ENCODE measurements around the gene MIPOL1.
"Not testable (repeated sequence)": the region's sequence is repeated elsewhere in the genome, so short reads cannot be mapped to it uniquely, and the experiment has no call there.

MIPOL1 gene

DNA sequence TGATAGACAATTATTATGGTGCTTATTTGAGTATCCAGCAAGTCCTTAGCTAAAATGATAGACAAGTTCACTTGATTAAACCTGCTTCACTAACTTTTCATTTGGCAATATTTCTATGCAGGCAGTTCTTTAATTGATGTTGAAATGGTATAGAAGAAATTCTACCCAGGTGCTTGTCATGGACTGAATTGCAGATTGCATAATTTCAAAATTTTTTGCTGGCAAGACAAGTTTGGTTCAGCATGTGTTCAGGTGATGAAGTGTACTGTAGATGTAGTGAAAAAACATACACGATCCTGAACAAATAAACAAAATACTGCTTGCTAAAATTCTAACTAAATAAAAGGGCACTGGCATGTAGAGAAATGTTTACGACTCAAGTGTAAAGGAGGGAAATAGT, 208.4 kb downstream of the MIPOL1 start:
- no peak for DNase-seq

DNA sequence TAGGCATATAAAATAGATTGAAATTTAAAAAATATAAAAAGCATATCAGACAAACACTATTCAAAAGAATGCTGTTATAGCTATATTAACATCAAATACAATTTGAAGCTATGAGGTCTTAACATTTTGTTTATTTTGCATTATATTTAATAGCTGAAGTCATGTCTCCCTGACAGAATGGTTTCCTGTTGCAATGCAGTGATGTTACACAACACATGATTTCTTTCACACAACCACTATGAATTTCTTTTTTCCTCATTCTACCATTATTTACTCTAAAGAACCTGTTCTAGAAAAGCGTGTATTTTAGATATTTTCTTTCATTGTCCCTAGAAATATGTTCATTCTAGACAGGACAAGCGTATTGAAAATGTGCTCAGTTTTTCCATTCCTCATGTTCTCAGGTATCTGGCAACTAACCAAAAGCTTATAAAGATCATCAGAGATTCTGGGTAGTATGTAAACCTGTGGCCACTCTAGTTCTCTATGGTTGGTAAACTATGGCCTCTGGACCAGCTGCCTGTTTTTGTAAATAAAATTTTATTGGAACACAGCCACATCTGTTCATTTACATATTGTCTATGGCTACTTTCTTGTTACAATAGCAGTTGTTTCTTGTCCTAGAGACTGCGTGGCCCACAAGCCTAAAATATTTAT, 213.5 kb downstream of the MIPOL1 start:
- no peak for DNase-seq

DNA sequence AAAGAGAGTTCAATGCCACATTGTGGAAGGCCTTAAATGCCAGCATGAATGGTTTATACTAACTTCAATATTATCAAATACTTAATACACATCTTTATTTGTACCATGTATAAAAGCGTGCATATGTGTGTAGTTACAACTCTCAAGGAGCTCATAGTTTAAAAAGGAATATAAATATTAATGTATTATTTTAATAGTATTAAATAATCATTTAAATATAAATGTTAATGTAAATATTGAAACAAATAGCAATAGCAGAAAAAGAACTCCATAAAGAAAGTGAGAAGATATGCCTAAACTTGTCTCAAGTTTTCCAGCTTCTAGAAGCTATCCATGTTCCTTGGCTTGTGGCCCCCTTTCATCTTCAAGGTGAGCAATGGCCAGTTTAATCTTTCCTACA, 215.3 kb downstream of the MIPOL1 start:
- DNase-seq, result no peak

DNA sequence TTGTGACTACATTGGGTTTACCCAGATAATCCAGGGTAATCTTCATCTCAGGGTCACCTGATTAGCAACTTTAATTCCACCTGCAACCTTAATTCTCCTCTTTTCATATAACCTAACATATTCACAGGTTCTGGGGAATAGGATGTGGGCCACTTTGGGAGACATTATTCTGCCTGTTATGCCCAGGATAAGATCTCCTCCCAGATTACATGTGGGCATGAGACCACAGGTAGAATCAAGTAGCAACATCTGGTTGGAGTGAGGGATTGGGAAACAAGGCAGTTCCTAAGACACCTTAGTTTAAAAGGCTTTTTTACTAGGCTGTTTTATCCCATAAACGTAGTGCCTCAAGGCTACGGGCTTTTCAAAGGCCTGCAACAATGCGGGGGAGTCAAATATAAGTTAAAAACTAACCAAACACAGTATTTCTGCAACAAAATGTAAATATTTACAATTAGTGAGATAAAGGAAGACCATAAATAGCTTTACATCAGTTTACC, 215.8 kb downstream of the MIPOL1 start:
- DNase-seq, result no peak

DNA sequence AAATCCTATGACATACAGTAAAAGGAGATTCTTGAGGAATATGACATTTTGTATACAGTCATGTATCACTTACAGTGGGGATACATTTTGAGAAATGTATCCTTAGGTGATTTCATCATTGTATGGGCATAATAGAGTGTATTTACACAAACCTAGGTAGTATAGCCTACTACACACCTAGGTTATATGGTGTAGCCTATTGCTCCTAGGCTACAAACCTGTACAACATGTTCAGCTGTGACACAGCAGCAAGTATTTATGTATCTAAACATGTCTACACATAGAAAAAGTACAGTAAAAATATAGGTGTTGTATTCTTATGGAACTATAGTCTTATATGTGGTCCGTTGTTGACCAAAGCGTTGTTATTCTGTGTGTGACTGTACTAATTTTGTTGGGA, 218.5 kb downstream of the MIPOL1 start:
- DNase-seq, result no peak

DNA sequence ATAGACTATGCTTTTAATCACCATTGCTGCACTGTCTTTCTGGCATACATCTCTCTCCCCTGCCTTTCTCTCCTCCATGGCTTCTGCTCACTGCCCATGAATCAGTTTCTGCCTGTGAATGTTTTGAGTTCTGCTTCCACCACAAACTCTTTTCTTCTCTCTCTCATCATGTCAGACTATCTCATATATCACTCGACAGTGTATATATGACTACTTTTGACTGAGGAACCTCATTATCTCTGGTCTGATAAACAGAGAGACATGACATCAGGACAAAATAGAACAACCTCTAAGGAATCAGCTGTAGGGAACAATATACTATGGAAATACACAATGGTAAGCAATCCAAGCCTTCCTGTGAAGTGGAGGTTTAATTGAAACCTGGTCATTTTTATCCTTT, 219.4 kb downstream of the MIPOL1 start:
- DNase-seq, result no peak

DNA sequence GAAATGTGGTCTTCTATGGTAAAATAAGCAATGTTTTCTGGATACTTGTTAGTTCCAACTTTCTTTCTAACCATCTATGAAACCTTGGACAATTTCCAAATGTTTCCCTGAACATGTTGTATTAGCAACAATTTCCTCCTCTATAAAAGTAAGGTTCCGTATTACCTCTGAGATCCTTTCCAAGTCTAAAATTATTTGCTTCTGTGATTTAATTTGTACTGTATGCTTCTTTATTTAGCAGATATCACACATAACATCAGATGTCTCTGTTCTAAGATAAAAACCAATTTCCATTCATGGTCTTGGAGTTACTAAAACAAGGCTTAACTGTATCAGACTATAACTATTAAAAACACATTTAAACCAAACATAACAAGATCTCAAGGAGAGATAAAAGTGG, 220.1 kb downstream of the MIPOL1 start:
- no peak for DNase-seq

DNA sequence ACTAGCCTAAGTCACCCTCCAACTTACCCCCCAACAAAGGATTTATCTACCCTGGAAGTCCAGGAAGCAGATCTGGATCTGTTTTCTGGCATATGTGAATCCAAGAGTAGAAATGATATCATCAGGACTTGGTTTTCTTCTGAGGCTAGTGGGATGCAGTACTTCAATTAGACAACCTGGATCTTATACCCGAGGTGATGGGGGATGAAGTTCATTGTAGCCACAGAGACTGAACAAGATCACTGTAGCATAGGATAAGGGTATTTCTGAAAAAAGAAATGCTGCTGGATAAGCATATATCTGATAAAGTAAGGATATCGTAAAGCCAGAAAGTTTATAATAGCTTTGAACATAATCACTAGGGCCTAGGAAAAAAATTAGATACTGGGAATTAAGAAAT, 222.9 kb downstream of the MIPOL1 start:
- DNase-seq, result no peak

DNA sequence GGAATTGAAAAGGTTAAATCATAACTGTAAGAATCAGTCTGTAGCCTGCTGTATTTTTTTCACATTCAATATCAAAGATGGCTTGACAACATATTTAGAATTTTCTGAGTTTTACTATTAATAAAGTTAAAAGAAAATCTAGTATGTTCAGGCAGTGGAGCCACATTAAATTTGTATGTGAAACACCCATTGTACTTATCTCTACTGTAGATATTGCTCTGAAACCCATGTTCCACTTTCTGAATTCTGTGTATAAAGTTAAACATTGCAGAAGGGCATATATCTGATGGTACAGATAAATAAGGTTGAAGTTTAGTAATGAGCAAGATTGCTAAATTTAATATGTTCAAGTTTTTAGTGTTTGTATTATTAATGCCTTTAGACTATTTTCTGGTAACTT, 224.6 kb downstream of the MIPOL1 start:
- DNase-seq, result no peak

DNA sequence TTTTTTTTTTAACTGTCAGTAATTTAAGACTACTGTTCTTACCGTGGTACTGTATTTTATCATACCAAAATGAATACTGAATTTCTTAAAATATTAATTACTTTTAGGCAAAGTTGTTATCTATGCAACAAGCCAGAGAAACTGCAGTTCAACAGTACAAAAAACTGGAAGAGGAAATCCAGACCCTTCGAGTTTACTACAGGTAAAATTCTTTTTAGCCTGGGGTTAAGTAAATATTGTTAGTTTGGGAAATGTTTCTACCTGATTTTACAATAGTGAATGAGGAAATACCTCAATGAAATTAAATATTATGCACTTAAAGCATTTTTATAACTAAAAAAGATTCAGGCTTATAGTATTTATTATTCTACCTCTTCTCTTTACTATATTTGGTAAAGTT, 225.0 kb downstream of the MIPOL1 start:
- no peak for DNase-seq

DNA sequence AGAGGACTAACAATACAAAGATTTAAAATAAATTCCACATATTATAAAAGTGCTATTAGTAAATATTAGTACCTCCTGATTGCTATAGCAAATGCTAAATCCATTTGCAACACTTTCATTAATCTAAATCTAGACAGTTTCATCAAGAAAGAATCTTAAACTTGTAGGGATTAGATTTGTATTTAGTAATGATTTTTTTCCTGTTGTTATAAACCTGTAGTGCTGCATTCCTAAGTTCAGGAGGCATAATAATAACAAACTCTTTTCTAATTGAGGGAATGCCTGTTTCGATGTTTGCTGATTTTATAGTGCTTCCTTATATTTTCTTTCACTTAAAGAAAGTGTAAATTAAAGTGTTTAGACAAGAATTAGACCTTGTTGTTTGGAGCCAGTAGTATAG, 231.2 kb downstream of the MIPOL1 start:
- no peak for DNase-seq

DNA sequence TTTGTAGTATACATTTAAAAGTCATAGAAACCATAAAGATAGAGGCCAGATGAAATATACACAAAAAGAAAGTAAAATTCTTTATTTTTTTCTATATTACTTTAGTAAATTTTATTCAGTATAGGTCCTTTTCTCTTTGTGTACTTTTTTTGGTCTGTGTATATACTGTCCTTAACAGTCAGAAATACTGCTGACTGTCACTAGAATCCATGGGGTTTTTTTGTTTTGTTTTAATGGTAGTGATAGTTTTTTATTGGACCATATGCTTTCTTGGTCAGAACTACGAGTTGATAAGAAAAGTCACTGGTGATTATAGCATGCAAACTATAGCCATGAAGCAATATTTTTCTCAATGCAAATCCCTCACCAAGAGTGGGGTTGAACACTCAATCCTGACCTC, 231.9 kb downstream of the MIPOL1 start:
- no peak for DNase-seq

DNA sequence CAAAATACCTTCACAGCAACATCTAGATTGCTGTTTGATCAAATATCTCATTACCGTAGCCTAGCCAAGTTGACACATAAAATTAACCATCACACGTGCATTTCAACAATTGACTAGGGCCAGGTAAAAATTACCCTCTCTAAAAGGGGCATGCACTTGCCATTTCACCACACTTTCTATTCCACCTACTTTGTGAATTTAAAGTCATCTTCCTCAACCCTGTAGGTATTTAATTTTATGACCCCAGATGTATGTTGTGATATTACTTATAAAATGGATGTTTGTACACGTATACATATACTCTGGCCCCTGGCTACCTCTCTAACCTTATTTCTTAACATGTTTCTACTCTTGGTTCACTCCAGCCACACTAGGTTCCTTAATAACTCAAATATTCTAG, 237.1 kb downstream of the MIPOL1 start:
- no peak for DNase-seq

DNA sequence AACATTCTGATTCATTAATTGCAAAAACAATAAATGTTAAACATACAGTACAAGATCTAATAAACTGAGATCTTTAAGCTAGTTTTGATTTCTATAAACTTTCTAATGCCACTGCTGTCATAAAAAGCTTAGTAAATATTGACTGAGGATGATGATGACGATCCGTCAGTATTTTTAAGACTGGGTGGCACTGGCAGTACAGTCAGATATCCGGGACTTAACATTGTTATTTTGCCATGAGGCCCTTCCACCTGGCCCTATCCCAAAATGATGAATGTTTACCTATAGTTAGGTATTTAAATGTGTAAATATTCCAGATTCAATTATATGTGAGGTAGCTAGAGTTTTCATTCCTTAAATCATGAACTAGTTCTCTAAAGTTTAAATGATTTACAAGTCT, 238.8 kb downstream of the MIPOL1 start:
- DNase-seq, result no peak

DNA sequence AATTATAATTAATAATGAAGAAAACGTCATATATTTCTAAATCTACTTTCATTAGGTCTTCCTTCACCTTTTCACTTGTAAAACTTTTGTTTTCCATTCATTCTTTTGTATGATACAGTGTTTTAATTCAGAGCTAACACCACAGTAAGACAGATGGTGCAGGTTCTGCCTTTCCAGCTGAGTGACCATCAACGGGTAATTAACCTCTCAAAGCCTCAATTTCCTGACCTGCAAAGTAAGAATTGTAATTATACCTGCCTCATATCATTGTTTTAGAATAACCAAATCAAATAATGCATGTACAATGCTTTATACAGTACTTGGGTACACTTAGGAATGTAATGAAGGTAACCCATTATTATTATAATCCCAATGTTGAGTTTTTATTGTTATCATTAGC, 239.8 kb downstream of the MIPOL1 start:
- no peak for DNase-seq

DNA sequence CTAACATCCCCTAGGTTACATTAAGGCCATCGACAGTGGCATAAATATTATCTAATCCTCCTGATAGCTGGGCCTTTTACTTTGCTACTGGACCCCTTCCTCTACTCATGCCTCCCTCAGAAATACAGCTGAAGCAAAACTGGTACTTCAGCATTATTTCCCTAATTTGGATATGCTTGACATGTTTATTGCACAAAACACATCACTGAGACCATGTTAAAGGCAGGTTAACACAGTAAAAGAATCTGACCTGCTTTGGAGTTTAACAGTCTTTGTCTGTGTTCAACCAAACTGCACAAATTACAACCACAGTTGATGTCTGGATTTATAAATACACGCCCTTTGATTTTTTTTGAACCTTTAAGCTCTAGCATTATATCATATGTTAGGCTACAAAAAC, 240.7 kb downstream of the MIPOL1 start:
- no peak for DNase-seq

DNA sequence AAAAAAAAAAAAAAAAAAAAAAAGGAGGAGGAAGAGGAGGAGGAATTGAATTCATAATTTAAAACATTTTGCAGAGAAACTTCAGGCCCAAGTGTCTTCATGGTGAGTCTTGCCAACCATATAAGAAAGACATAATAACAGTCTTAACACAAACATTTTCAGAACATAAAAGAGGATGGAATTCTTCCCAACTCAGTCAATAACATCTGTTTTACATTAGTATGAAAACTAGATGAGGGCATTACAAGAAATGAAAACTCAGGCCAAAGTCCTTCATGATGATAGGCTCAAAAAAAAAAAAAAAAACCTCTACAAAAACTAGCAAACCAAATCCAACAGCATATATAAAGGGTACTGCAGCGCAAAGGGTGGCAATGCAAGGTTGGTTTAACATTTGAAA, 245.7 kb downstream of the MIPOL1 start:
- DNase-seq, result no peak

DNA sequence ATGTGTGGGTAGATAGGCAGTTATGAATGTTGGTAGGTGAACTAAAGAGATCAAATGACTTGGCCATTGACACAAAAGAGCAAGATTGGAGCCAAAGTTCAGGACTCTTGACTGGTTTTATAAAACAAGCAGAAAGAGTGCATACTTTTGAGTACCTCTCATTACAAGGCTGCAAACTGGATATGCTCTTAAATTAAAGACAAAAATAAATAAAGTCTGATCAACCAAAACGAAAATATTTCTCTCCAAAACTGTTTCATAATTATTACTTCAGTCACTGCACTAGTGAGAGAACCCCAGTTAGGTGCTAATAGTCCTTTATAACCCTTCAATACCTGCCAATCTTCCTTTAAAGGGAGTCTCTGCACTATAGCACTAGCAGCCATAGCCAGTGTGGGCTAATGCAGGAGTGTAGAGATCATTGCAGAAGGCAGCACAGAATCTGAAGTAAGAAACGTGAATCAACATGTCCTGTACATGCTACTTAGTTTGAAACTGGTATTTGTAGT, 250.2 kb downstream of the MIPOL1 start:
- DNase-seq, result no peak

DNA sequence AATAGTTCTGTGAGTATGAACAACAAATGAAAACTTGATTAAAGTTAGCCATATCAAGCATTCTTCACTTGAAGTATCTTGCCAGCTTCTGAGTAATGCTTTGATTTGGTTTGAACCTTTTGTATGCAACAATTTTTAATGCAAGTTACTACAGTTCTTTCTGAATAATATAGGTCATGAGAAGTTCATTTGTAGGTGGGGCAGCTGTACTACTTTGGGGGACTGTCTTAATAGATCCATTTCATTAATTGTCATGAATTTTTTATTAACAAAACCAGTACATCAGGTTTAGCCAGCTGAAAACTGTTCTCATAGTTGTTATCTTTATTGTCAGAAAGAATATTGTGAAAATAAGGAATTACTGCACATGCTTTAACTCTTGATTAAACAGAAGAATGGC, 254.6 kb downstream of the MIPOL1 start:
- no peak for DNase-seq

DNA sequence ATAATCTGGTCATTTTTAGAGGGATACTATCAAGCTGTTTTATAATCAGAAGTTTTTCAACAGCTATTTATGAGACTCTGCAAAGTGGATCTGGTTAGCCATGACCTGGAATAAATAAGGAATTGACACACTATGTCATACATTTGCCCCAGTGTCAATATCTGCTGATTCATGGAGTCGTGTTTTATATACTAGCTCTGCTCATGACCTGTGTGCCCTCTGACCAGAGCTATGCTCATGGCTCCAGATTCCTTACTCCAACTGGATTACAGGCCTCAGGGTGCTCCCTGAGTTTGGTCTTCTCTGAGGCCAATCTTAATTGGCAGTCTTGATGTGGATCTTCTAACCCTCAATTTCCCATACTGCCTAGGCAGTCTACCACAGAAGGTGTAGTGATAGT, 256.2 kb downstream of the MIPOL1 start:
- DNase-seq, result no peak

DNA sequence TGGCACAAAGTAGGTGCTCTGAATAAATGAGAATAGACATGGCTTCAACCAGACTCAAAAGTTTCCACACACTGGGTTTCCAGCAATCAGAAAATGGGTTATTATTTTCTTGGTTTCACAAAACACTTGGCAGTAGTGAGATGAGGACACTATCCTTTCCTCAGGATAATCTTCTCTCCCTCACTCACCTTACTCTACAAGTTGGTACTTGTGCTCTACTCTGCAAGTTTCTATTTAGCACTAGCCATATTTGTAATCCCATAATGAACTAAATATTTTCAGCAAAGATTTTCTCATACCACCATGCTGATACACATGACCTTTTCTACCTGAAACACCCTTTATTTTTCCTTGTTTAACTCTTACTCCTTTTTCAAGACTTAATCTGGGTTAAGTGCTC, 259.6 kb downstream of the MIPOL1 start:
- no peak for DNase-seq

DNA sequence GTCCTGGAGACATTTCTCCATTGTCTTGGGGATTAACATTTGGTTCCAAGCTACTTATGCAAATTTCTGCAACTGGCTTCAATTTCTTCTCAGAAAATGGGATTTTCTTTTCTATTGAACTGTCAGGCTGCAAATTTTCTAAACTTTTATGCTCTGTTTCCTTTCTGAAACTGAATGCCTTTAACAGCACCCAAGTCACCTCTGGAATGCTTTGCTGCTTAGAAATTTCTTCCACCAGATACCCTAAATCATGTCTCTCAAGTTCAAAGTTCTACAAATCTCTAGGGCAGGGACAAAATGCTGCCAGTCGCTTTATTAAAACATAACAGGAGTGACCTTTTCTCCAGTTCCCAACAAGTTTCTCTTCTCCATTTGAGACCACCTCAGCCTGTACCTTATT, 264.7 kb downstream of the MIPOL1 start:
- not testable (repeated sequence) for DNase-seq

DNA sequence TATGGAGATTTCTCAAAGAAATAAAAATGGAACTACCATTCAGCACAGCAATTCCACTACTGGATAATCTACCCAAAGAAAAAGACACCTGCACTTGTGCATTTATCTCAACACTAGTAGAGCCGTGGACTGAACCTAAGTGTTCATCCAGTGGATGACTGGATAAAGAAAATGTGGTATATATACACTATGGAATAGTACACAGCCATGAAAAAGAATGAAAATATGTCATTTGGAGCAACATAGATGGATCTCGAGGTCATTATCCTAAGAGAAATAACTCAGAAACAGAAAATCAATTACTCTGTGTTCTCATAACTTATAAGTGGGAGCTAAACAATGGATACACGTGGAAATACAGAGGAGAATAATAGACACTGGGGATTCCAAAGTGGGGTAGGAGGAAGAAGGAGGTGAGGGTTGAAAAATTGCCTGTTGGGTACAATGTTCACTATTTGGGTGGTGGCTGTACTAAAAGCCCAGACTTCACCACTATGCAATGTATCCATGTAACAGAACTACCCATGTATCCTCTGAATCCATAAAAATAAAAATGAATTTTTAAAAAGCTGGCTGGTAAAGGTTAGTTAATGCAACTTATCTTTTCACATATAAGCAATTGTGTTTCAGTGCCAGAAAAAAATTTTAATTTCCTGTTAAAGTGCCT, 266.6 kb downstream of the MIPOL1 start:
- no peak for DNase-seq

DNA sequence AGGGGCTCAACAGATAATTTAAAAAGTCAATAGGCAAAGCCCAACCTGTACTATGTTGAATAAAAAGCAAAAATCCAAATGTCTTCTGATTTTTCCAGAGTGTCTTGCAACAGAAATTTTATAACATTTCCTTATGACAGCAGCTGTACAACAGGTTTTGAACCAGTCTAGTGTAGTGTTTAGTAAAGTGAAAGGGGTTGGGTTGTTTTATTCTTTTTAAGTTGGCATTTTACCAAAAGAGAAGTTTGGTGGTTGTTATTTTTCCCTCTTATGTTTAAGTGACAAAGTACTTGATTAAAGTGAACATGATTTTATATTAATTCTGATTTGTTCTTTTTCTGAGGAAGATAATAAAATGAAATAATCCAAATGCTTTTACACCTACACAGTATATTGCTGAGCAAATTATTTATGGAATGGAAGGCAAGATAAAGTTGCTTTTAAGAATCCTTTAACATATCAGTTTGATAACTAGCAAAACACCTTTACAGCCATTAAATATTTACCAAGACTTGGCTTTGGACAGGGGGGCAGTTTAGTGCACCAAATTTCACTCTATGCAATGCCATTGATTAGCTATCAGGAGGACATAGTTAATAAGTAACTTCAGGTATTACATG, 268.4 kb downstream of the MIPOL1 start:
- no peak for DNase-seq
